GM21723 (cell line): ENCODE measurements around the gene GPSM1.

Experiments used
- ATAC-seq: cut with Tn5 transposase; IDR thresholded peaks from one replicate; pipeline ENCODE4 v1.9.1; 2021; ENCODE audit warnings: mild to moderate bottlenecking, moderate library complexity; ENCODE audit not compliant: unreplicated experiment

Gene GPSM1

DNA sequence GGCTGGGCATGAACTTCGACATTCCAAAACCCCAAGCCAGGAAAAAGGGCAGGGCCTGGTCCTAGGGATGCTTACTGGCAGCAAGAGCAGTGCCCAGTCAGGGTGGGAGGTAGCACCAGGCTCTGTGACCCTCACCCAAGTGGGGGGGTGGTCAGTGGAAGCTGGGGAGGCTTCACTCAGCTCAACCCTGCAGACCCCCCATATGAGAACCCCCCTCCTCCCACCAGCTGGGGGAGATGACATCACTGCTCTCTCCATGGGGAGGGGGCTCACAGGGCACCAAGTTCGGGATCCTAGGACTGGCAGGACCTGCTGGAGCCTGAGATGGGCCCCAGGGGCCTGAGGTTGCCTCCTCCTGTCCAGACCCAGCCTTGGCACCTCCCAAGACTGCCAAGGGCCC is 31.5 kb downstream of the GPSM1 start:
- no peak for ATAC-seq

DNA sequence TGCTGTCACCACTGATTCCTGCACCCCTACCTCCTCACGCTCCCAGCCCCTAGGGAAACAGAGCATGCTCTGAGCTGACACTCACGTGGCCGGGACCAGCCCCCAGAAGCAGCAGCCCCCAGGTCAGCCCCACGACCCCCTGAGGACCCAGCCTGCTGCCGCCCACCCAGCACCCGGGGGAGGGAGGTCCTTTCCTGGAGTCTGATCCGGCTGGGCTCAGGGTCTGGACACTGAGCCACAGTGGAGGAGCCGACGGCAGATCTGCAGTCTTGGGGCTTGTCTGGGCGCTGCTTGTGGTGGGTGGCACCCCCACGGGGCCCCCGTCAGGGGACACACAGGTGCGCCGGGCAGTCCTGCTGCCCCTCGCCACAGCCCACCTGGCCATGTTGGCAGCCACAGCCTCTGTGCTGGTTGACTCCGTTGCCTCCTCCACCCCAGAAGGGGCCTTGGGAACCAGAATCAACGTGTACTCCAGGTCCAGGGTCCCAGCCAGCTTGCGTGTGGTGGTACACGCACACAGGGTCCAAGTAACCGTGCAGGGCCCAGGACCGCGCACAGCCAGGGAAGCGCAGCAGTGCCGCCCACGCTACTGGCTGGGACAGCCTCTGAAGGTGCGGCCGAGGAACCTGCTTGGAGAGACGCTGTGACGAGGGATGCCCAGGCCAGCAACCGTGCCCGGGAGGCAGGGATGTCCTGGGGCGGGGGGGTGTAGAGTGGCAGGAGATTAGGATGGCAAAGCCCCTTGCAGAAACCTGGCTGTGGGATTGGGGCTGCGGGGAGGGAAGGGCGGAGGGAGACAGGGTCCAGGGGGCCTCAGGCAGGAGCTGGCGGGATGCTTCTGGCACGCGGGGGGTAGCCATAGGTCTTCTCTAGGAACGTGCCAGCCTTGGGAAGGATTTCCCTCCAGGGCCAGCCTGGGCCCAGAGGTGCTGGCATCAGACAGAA is 32.7 kb downstream of the GPSM1 start:
- ATAC-seq: no peak

DNA sequence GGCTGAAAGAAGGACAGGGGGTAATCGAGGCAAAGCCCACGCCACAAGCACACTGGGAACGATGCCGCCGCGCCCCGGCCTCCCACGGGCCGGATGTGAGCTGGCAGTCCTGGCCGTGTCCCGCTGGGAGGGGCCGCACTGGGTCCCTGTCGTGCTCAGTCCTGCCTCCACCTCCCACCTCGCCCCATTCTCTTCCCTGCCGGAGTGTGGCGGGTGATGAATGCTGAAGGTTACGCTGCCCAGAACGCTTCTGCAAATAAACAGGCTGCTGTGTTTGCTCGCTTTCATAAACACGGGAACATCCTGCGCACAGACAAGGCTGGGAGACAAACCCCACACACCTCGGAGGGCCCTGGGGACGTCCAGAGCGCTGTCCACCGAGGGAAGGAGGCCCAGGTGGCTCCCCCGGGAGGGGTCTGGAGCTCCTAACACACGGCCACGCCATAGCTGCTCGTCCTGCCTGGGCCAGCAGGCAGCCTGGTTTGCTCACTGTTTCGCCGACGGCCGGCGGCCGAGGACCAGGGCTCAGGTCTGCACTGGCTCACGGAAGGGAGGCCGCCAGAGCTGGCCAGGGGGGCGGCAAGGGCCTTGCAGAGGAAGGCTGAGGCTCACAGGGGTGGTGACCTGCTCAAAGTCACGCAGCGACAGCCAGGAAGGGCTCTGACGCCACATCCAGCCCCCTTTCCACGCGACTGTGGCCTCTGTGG is 33.9 kb downstream of the GPSM1 start:
- ATAC-seq: no peak

DNA sequence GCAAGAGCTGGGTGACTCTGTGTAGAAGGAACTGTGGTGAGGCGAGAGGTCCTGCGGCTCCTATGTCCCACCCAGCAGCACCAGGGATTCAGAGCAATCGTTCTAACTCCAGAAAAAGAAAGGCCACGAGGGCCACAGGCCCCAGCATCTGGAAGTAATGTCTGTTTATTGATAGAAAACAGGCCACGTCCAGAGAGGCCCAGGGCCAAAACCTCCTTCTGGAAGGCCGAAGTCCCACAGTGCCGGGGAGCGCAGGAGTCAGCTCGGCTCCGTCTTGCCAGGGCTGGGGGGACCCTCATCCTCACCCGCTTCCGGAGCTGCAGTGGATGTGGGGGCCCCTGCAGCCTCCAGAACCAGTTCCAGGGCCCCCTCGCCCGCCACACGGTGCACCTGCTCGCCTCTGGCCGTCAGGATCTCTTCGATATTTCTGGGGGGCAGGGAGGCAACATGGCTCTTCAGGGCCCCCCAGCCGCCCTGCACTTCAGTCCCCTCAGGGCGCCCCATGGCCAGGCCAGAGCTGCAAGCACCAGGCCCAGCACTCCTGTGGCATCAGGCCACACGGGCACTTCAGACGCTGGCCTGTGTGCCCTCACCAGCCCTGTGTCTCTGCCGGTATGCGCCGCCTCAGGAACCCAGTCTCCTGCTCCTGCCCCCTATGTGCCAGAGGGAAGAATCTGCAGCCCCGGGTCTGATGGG is 34.6 kb downstream of the GPSM1 start:
- ATAC-seq: no peak

DNA sequence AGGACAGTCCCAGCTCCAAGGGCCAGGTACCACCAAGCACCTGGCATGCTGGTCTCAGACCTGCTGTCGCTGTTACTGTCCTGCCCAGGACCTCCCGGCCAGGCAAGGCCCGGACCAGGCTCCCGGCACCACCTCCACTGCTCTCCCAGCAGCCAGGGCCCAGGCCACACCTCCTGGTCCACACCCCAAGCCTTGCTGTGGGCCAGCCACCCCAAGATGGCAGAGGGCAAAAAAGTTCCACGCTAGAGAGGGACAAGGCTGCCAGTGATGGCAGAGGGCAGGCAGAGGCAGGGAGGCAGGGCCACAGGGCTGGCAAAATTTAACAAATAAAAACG is 35.1 kb downstream of the GPSM1 start:
- ATAC-seq: no peak

DNA sequence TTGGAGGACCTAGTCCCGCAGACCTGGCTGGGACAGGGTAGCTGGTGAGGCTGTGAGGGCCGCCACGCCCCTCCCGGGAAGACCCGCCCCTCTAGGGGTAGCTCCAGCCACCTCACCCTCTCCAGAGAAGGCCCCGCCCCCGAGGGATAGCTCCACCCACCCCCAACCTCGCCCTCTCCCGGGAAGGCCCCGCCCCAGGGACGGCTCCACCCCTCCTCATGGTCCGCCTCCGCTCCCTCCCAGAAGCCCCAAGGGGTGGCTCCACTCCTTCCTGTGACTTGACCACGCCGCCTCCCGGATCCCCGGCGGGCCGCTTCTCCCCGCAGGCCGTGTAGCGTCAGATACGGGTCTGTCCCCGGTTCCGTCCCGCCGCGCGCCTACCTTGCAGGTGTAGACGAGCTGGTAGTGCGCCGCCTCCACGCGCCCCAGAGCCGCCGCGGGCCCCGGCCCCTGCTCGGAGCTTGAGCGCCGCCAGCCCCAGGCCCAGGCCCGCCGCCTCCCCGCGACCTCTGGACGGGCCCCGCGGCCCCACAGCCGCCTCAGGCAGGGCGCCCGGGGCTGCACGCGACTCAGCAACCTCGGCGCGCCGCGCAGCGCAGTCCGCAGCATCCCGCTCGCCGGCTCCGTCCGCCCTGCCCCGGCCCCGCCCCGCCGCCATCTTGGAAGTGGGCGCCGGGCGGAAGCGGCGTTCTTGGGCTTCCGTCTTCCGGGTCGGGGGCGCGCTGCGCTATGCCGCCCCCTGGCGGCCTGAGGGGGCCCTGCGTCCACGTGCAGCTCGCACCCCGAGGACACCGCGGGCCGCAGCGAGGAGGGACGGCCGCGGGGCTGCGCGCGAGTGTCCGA is 36.0 kb downstream of the GPSM1 start, which contains the start of gene DNLZ:
TSS of gene DNLZ (minus strand) at position 639 of the 843 bp plus-strand sequence. CDS start at position 609, 30 bp downstream.
- ATAC-seq: peak; percentile 73

DNA sequence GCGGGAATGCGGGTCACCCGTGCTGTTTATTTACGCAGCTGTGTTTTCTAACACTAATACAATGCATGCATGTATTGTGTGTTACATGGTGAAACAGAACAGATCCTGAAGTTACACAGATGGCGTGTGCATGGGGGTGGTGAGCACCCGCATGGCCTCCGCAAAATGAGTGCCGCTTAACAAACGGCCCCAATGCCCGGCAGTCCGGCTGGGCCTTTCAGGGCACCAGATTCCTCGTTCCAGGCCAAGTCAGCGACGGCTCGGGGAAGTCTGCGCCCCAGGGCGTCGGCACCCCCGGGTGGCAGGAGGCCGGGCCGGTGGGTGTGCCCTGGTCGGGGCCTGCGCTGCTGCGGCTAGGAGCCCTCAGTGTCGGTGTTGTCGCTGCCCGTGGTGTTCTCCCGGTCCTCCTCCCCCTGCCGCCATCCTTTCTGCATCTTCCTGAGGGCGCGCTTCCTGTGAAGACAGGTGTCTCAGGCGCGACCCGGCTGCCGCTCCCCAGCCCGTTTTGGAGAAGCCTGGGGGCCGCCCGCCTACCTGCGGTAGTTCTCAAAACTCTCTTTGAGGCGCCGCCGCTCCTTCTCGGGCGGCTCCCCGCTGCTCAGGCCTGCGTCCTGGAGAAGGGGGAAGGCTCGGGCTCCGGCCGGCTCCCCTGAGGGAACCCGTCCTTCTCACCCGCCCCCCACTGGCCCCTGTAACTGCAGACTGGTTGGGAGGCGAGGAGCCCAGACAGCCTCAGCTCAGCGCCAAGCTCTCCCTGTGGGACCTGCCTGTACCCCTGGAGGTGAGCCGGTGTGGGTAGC is 36.8 kb downstream of the GPSM1 start:
- ATAC-seq: no peak

DNA sequence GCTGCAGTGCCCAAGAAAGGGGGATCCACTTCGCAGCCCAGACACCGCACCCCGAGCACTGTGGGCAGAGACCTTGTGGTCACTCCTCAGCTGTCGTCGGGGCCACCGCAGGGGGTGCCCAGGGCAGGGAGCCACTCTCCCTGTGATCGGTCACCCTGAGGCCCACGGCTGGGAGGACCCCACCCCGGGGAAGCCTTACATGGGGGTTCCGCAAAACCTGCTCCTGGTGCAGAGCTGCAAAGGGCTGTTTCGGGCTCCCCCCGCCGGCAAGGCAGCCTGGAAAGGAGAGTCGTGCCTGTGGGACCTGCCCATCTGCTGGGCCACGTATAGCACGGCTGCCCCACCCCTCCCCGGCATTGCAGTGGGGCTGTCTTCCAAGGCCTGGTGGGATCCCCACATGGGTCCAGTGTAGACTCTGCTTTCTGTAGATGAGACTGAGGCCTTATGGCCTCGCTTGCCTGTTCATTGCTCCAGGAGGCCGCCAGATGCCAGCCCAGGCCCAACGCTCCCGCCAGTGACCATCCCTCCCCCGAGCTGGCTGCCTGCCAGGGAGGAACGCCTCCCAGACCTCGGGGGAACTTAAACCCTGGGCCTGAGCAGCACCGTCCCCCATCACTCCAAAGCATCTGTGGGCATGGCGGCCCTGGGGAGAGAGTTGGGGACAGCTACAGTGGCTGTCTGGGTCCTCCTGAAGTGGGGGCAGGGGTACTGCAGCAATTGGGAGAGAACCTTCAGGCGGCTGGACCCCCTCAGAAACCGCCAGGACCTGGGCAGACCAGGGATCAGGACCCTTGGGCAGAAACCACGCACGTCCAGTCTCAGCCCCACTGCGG is 37.8 kb downstream of the GPSM1 start:
- no peak for ATAC-seq

DNA sequence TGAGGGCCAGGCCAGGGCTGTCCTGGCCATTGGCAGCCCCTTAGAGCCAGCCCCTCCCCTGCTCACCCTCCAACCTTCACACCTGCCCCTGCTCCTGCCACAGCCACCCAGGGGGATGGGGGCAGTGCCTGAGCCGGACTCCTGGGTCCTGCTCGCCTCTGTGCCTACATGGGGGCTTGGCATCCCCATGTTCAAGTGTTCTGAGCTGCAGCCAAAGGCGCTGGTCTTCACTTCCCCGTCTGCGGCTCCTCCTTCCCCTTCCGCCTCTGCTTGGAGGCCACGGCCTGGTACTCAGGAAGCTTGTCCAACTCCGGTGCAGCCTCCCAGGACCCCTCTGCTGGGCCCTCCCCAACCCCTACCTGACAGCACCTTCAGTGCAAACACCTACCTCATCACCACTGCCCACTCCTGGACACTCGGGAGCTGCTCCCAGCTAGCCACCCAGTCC is 38.5 kb downstream of the GPSM1 start:
- ATAC-seq: no peak

DNA sequence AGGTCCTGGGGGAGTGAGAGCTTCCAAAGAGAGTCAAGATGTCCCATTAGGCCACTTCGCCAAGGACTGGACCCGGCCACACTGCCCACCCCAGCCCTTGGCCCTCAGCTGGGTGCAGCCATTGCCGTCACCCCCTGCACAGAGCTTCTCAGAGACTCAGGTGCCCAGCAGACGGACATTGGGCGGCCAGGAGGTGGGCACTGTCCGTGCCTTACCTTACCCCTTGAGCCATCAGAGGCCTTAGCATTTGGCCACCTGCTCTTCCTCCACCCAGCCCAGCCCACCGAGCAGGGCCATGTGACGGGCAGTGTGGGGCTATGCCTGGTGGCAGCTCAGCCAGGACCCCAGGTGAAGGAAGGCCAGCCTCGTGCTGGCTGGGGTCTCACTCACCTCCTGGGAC is 39.5 kb downstream of the GPSM1 start:
- no peak for ATAC-seq

DNA sequence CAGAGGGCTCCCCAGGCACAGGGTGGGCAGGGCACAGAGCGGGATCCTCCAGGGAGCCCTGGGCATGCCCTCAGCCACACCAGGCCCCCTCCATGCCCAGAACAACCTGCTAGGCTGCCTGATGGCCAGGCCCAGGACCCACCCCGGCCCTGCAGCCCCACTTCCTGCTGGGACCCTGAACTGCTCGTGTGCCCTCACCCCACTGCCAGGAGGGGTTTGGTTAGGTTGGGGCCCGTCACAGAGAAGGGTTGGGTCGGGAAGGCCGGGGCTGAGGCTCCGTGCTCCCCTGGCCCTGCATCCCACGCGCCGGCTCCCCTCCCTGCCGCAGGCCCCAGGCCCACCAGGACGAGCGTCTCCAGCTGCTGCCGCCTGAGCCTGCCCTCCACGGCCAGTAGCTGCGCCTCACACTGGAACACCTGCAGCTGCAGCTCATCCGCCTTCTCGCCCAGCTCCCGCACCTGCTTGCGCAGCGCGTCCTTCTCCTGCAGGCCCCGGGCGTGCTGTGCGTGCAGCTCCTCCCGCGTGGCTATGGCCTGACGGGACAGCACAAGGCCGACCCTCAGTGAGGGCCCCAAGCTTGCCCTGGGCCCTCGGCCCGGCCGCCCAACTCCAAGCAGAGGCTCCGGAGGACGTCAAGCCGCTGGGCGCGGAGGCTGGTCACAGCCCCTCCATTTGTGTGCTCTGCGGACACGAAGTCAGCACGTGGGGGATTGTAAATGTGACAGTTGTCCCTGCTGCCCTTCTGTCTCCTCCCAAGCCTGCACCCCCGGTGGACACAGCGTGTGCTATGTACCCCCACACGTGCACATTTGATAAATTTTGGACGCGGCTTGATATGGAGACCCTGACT is 40.2 kb downstream of the GPSM1 start:
- no peak for ATAC-seq

DNA sequence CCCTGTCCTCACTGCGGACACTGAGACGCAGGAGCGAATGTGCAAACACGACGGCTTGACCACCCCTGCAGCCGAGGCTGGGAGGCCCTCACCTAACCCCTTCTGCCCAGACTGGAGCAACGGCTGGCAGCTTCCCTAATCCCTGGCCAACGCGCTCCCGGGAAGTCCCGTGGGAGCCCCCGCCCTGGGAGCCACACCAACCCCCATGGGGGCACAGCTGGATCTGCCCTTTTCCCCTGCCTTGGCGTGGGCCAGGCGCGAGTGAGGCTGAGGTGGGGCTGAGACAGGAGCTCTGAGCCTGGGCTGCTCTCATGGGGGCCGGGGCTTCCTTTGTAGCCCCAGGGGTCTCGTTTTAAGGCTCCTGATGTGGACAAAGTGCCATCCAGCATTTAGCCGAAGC is 40.9 kb downstream of the GPSM1 start:
- no peak for ATAC-seq

DNA sequence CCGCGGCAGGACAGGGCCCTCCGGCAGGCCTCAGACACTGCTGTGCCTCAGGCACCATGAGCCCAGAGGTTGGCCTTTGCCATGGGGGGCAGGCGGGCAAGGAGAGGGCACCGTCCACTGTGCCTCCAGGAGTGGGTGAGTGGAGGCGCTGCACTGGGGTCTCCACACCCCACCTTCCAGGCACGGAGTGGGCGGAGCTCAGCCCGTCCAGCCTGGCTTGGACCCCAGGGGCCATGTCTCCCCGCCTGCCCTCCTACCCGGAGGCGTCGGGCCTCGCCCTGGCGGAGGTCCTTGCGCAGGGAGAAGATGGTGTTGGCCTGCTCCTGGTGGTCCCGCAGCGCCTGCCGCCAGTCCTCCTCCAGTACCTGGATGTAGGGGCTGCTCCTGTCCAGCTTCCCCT is 42.7 kb downstream of the GPSM1 start:
- no peak for ATAC-seq

DNA sequence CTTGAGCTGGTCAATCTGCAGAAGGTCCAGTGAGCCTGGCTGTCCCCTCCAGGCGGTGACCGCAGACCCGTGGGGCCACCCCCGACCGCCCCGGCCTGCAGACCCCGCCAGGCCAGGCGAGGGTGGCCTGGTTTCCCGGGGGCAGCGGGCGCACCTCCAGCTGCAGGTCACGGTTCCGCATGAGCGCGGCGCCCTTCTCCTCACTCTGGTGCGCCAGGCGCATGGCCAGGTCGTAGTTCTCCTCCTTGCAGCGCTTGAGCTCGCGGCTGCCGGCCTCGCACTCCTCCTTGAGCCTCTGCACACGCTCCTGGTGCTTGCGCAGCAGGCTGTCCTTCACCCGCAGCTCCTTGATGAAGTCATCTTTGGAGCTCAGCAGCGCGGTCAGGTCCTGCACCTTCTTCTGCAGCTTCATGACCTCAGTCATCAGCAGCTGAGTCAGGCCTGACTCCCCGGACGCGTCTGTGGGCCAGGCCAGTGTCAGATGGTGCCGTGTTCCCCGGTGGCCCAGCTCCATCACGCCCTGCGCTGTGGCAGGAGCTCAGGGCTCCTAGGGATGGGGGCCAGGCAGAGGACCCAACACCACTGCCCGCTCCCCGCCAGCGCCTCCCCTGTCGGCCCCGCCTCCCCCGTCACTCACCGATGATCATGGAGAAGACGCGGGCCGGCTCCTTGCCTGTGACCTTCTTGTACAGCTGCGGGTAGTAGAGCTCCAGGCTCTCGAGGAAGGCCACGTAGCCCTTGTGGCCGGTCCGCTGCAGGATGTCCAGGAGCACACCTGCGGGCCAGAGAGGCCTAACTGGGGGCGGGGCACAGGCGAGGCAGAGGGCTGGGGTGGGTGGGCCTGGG is 43.6 kb downstream of the GPSM1 start:
- ATAC-seq: no peak

DNA sequence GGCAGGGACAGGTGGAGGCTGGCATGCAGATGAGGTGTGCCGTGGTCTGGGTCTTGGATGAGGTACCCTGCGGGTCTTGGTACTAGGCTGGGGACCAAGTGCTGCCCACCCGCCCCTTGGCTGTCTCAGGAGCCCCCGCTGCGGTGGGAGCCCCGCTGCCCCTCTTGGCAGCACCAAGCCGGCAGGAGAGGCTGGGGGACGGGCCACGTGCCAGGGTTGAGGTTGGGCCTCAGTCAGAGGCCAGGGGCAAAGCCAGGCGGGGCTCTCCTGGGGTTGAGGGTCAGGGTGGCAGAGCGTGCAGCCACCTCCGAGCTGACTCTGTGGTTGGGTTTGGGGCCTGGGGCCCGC is 44.2 kb downstream of the GPSM1 start:
- no peak for ATAC-seq

DNA sequence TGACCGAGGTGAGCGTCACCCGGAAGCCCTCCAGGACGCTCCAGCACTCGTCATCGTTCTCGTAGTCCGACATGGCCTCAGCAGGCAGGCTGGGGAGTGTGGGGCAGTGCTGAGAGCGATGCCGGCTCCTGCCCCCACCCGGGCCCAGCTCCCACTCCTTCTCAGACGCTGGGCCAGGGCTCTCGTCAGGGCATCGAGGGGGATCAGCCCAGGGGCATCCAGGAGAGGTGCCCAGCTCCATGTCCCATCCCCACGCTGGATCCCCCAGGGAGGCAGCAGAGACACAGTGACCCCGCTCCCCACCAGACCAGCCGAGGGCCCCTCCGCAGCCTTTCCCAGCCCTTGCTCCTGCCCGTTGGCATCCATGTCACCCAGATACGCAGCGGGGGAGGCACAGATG is 44.7 kb downstream of the GPSM1 start:
- ATAC-seq: no peak

DNA sequence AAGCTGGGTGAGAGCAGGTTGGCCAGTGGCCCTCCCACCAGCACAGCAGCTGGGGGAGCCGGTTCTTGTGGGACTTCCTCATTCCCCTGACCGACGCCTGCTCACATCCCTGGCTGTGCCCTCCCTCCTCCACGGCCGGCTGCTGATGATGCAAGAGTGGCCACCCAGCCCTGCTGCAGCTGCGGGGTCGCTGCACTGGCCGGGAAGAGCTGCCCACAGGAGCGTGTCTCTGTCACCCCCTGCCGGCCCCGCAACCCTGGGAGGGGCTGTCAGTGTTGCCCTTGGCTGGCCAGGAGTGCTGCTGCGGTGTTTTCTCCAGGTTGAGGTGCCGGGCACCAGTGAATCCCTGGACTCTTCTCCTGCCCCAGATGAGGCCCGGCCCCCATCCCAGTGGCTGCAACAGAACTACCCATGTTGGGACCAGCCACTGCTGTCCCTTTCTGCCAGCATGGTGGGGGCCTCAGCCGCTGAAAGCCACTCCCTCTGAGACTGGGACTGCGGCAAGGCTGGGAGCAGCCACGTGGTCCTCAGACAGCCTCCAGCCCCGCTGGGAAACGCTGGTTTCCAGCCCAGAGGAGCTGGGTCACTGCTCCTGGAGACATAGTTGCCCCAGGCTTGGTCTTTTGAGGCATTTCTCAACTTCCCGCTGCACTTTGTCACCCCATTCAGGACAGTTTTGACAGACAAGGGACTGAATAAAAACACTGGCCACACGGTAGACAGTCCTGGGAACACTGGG is 45.4 kb downstream of the GPSM1 start:
- no peak for ATAC-seq
